Measurements from ENCODE around the gene HPN.
"Not testable (repeated sequence)": the region's sequence is repeated elsewhere in the genome, so short reads cannot be mapped to it uniquely, and the experiment has no call there.

The HPN gene

DNA sequence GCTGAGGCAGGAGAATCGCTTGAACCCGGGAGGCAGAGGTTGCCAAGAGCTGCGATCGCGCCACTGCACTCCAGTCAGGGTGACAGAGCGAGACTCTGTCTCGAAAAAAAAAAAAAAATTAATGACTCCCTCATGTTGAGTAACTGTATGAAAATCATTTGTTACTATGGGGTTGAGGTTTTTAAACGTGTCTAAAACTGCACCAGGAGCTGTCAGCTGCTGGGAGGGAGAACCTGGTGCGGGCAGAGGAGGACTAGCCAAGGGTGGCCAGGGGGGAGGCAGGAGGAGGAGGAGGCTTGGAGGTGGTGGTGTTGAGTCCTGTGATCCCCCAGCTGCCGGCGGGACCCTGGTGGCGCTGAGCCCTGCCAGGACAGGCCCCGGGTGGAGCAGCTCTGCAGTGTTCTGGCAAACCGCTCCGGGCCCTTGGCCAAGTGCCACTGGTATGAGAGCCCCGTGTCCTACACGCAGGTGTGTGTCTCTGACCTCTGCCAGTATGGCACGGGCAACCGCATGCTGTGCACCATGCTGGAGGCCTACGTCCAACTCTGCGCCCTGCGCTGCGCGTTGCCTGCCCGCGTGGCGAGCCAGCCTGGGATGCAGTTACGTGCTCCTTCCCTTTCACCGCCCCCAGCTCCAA lies 57.0 kb downstream of the HPN start:
- no peak overlapping the region for H3K27ac ChIP-seq
- DNase-seq = no peak
- H3K36me3 ChIP-seq = no peaks in the 10 kb centered on the region
- no peaks in the 10 kb centered on the region for H3K9me3 ChIP-seq (ENCODE audit: severe bottlenecking)
- no peaks in the 10 kb centered on the region for H3K27me3 ChIP-seq (ENCODE audit: insufficient read depth, low read depth, severe bottlenecking)
- TF ChIP-seq, protein P1, sequence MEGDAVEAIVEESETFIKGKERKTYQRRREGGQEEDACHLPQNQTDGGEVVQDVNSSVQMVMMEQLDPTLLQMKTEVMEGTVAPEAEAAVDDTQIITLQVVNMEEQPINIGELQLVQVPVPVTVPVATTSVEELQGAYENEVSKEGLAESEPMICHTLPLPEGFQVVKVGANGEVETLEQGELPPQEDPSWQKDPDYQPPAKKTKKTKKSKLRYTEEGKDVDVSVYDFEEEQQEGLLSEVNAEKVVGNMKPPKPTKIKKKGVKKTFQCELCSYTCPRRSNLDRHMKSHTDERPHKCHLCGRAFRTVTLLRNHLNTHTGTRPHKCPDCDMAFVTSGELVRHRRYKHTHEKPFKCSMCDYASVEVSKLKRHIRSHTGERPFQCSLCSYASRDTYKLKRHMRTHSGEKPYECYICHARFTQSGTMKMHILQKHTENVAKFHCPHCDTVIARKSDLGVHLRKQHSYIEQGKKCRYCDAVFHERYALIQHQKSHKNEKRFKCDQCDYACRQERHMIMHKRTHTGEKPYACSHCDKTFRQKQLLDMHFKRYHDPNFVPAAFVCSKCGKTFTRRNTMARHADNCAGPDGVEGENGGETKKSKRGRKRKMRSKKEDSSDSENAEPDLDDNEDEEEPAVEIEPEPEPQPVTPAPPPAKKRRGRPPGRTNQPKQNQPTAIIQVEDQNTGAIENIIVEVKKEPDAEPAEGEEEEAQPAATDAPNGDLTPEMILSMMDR (IDR thresholded peaks at IDR 0.05; ENCODE audit: low read depth, low read length) = no peak
- H3K4me3 ChIP-seq (ENCODE audit: low read depth, low read length) = no peak overlapping the region

DNA sequence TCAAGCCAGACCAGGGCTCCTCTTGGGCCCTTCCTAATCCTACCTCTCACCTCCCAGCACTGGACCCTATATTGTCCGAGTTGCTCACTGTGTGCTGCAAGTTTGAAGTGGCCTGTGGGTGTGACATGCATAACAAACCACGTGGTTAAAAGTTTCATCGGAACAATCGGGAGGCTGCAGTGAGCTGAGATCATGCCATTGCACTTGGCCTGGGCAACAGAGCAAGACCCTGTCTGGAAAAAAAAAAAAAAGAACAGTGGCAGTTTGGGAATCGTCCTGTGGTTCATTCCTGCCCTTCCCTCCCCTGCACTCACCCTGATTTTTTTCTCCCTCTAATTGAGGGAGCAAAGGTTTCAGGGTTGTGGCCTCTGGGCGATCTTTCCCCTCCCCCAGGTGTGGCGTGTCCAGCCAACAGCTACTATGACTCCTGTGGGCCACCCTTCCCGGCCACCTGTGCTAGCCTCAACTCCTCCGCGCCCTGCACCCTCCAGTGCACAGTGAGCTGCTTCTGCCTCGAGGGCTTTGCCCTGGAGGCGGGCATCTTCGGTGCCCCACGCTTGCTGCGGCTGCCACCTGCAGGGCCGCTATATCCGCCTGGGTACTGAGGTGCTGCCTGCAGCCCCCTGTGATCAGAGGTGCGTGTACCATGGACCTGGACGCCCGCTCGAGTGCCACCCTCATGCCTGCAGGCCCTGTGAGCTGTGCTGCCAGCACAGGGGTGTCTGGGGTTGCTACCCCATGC lies 57.8 kb downstream of the HPN start:
- Histone ChIP-seq H3K4me3 (ENCODE audit: low read depth, low read length) (no peak overlapping the region), H3K9me3 (ENCODE audit: severe bottlenecking) (no peaks in the 10 kb centered on the region), H3K36me3 (no peaks in the 10 kb centered on the region), H3K27me3 (ENCODE audit: insufficient read depth, low read depth, severe bottlenecking) (no peaks in the 10 kb centered on the region), H3K27ac (no peak overlapping the region)
- no peak for DNase-seq
- TF ChIP-seq, protein P1 (IDR thresholded peaks at IDR 0.05; ENCODE audit: low read depth, low read length) = no peak

DNA sequence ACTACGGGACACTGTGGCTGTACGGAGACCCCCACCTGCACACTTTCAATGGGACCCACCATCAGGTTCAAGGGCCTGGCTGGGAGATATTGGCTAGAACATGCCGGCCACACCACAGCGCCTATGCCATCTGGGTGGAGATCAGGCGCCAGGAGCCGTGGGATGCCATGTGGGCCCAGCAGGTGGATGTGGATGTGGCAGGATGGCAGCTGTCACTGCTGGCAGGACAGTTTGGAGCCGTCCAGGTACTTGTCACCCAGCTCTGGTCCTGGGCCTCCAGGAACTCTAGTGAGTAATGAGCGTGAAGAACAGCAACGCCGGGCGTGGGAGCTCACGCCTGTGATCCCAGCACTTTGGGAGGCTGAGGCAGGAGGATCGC lies 58.4 kb downstream of the HPN start:
- no peaks in the 10 kb centered on the region for H3K9me3 ChIP-seq (ENCODE audit: severe bottlenecking)
- H3K27ac ChIP-seq = no peak overlapping the region
- no peak overlapping the region for H3K4me3 ChIP-seq (ENCODE audit: low read depth, low read length)
- H3K36me3 ChIP-seq = no peaks in the 10 kb centered on the region
- H3K27me3 ChIP-seq (ENCODE audit: insufficient read depth, low read depth, severe bottlenecking) = no peaks in the 10 kb centered on the region
- no peak for DNase-seq
- TF ChIP-seq, protein P1 (IDR thresholded peaks at IDR 0.05; ENCODE audit: low read depth, low read length) = no peak

DNA sequence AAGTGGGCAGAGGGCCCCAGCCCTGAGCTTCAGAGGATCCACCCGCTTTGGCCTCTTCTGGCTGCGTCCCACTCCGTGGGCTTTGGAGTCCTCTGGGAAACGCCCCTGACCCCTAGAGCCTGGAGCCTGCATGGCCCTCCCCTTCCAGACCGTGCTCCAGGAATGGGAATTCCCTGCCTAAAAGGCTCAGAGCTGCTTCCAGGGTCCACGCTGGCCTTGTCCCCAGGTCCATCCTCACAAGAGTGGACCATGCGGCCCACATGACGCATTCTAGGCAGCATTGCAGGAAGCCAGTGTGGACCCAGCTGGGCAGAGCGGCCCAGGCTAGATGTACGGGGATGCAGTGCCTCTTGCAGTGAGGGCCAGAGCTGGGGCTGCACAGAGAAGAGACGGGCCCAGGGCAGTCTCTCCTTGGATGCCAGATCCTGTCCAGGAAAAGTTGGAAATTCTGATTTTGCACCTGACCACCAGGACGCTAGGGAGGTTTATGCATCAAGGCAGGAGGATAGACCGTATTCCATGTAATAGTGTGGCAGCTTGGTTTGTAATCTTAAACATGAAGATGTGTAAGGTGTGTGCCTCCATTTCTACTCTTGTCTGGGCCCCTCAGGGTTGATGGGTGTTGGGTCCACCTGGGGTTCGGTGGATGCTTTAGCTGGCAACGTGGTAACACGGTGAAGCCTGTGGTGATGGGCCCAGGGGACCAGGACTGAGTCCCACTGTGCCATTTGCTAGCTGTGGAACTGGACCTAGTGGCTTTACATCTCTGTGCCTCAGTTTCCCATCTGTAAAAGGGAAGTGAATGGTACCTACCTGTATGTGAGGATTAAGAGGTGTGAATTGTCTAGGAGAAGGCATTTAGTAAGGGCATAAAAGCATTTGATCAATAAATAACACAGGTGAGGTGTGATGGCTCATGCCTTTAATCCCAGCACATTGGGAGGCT lies 59.3 kb downstream of the HPN start:
- Histone ChIP-seq H3K9me3 (ENCODE audit: severe bottlenecking) (peaks cover 4% of the 10 kb centered on the region), H3K4me3 (ENCODE audit: low read depth, low read length) (no peak overlapping the region), H3K27me3 (ENCODE audit: insufficient read depth, low read depth, severe bottlenecking) (no peaks in the 10 kb centered on the region), H3K27ac (no peak overlapping the region), H3K36me3 (no peaks in the 10 kb centered on the region)
- TF ChIP-seq, protein P1 (IDR thresholded peaks at IDR 0.05; ENCODE audit: low read depth, low read length) = no peak
- no peak for DNase-seq

DNA sequence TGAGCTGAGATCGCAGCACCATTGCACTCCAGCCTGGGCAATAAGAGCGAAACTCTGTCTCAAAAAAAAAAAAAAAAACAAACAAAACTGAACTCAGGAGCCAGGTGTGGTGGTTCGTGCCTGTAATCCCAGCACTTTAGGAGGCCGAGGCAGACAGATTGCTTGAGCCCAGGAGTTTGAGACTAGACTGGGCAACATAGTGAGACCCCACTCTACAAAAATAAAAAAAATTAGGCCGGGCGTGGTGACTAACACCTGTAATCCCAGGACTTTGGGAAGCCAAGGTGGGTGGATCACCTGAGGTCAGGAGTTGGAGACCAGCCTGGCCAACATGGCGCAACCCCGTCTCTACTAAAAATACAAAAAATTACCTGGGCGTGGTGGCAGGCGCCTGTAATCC lies 60.4 kb downstream of the HPN start:
- not testable (repeated sequence) for H3K9me3 ChIP-seq (ENCODE audit: severe bottlenecking); H3K36me3 ChIP-seq; H3K27me3 ChIP-seq (ENCODE audit: insufficient read depth, low read depth, severe bottlenecking); DNase-seq; H3K4me3 ChIP-seq (ENCODE audit: low read depth, low read length); H3K27ac ChIP-seq

DNA sequence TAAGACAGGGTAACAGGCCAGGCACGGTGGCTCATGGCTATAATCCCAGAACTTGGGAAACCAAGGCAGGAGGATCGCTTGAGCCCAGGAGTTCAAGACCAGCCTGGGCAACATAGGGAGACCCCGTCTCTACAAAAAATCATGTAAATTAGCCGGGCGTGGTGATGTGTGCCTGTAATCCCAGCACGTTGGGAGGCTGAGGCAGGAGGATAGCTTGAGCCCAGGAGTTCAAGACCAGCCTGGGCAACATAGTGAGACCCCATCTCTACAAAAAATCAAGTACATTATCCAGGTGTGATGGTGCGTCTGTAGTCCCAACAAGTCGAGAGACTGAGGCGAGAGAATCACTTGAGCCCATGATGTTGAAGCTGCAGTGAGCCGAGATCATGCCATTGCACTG lies 62.1 kb downstream of the HPN start:
- H3K27me3 ChIP-seq (ENCODE audit: insufficient read depth, low read depth, severe bottlenecking) = not testable (repeated sequence)

More for the DNA sequence above, 62.1 kb downstream of the HPN start:
- DNase-seq; H3K9me3 ChIP-seq (ENCODE audit: severe bottlenecking); H3K27ac ChIP-seq; H3K36me3 ChIP-seq; H3K4me3 ChIP-seq (ENCODE audit: low read depth, low read length): not testable (repeated sequence)

Measured in WERI-Rb-1 (cell line).